A549 (cell line): ENCODE measurements around the gene ANKEF1.

Source experiments
- FOXS1 ChIP-seq: fragments of 250-450 bp; sonication (Bioruptor Pico); IDR thresholded peaks from 2 replicates; pipeline ENCODE4 v1.5.0; 2020; ENCODE audit warnings: mild to moderate bottlenecking, moderate library complexity
- MAFK ChIP-seq: fragments of 450-650 bp; IDR thresholded peaks from 2 replicates; pipeline ENCODE4 v1.6.1; 2014; ENCODE audit not compliant: partially characterized antibody
- RAD21 ChIP-seq, 2 experiments: fragments of >200 bp in 1 of 2; sonication (Bioruptor Twin) in 1 of 2; formaldehyde crosslinking in 1 of 2; IDR thresholded peaks in 1 of 2; conservative IDR thresholded peaks in 1 of 2; 2 replicates in 1 of 2; 3 replicates in 1 of 2; pipeline ENCODE4 v1.6.1; 2012 to 2018; ENCODE audit warnings: inconsistent platforms in 1 of 2
- SMC3 ChIP-seq: fragments of >200 bp; sonication (Bioruptor Twin); formaldehyde crosslinking; IDR thresholded peaks from 3 replicates; pipeline ENCODE4 v1.6.1; 2018; ENCODE audit warnings: inconsistent platforms
- TF ChIP-seq, protein P1 (sequence below): fragments of >200 bp; sonication (Bioruptor Twin); formaldehyde crosslinking; IDR thresholded peaks from 3 replicates; pipeline ENCODE4 v1.5.1; 2016

DNA sequence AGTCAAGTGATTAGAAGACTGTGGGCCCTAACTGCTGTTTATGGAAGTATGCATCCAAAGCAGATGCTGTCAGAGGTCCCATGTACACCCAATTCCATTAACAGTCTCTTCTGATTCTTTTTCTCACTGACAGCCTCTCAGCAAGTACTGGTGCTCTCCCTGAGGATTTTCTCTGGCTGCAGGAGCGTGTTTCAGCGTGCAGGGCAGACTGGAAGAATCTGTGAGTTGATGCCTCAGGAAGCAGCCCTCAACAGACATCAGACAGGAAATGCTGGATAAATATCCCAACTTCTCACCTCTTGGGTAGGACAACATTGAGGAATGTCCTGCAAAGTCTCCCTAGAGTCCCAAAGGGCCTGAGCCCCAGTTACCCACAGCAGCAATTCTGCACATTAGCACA is 40.8 kb downstream of the ANKEF1 start:
- TF ChIP-seq, protein P1, sequence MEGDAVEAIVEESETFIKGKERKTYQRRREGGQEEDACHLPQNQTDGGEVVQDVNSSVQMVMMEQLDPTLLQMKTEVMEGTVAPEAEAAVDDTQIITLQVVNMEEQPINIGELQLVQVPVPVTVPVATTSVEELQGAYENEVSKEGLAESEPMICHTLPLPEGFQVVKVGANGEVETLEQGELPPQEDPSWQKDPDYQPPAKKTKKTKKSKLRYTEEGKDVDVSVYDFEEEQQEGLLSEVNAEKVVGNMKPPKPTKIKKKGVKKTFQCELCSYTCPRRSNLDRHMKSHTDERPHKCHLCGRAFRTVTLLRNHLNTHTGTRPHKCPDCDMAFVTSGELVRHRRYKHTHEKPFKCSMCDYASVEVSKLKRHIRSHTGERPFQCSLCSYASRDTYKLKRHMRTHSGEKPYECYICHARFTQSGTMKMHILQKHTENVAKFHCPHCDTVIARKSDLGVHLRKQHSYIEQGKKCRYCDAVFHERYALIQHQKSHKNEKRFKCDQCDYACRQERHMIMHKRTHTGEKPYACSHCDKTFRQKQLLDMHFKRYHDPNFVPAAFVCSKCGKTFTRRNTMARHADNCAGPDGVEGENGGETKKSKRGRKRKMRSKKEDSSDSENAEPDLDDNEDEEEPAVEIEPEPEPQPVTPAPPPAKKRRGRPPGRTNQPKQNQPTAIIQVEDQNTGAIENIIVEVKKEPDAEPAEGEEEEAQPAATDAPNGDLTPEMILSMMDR = no peak
- TF ChIP-seq RAD21 (conservative IDR thresholded peaks at IDR 0.05 in 1 of 2, IDR thresholded peaks at IDR 0.05 in 1 of 2) (no peak), FOXS1 (CRISPR knock-in tag) (no peak), SMC3 (no peak), MAFK (no peak)
